MM.1S (cell line): ENCODE measurements around the gene CLDN19.

ENCODE experiments used
- CTCF ChIP-seq: fragments of 300-600 bp; sonication (generic); IDR thresholded peaks from 2 replicates; pipeline ENCODE4 v1.5.1; 2016; ENCODE audit warnings: antibody characterized with exemption, low read length, mixed read lengths
- EZH2 ChIP-seq: fragments of 300-600 bp; sonication (generic); optimal IDR thresholded peaks from 2 replicates; pipeline ENCODE3; 2017; ENCODE audit warnings: low read depth, mild to moderate bottlenecking, antibody characterized with exemption, low read length, mixed read lengths
- EZH2phosphoT487 ChIP-seq: fragments of 300-600 bp; sonication (generic); IDR thresholded peaks from 2 replicates; pipeline ENCODE4 v1.6.1; 2018; ENCODE audit warnings: antibody characterized with exemption, low read length

- TF ChIP-seq CTCF (no peak), EZH2phosphoT487 (no peak), EZH2 (no peak)
Observed at GRCh38 chr1:42731585-42731984, 8.5 kb downstream of the CLDN19 start.
